Stimulated activated CD4-positive, alpha-beta T cell treated with anti-CD3 and anti-CD28 coated beads, Interleukin-1b, Interleukin-23, amount 100 ng/mL, for 1 hour (primary cell): Measurements from ENCODE around the gene CFAP90.

Experiments
- DNase-seq, 2 donors: peaks; one replicate each; pipeline ENCODE4 v3.0.0-alpha.2; 2020; ENCODE audit warnings: low read depth in 2 of 2

Gene CFAP90

GRCh38 chr5:7823594-7823993 lies 27.3 kb downstream of the CFAP90 start:
- DNase-seq: no peak

- DNase-seq: no peak
These were observed 28.5 kb downstream of the CFAP90 start for GRCh38 chr5:7822449-7822848.

- DNase-seq: no peak
These were observed 34.4 kb downstream of the CFAP90 start for GRCh38 chr5:7816535-7816901.

- peak; percentile 25 to 44 for DNase-seq
These were observed 34.9 kb downstream of the CFAP90 start for GRCh38 chr5:7815892-7816534.

- no peak for DNase-seq
These were observed 36.1 kb downstream of the CFAP90 start for GRCh38 chr5:7814816-7815215.

GRCh38 chr5:7813576-7813975 lies 37.4 kb downstream of the CFAP90 start:
- no peak for DNase-seq

- no peak for DNase-seq
These were observed 37.9 kb downstream of the CFAP90 start for GRCh38 chr5:7813007-7813406.

- no peak for DNase-seq
These were observed 39.2 kb downstream of the CFAP90 start for GRCh38 chr5:7811715-7812114.

- DNase-seq: no peak
These were observed 41.9 kb downstream of the CFAP90 start for GRCh38 chr5:7808998-7809397.

- no peak for DNase-seq
These were observed 45.6 kb downstream of the CFAP90 start for GRCh38 chr5:7805379-7805778.

- no peak for DNase-seq
These were observed 47.0 kb downstream of the CFAP90 start for GRCh38 chr5:7803937-7804336.

GRCh38 chr5:7802855-7803254 lies 48.1 kb downstream of the CFAP90 start:
- DNase-seq: no peak

- DNase-seq: no peak
These were observed 48.9 kb downstream of the CFAP90 start for GRCh38 chr5:7801891-7802614.

GRCh38 chr5:7795306-7795705 lies 55.6 kb downstream of the CFAP90 start:
- no peak for DNase-seq

- no peak for DNase-seq
These were observed 56.1 kb downstream of the CFAP90 start for GRCh38 chr5:7794823-7795222.

GRCh38 chr5:7794311-7794710 lies 56.6 kb downstream of the CFAP90 start:
- DNase-seq: no peak

GRCh38 chr5:7793895-7794294 lies 57.0 kb downstream of the CFAP90 start:
- no peak for DNase-seq

- DNase-seq: no peak
These were observed 61.4 kb downstream of the CFAP90 start for GRCh38 chr5:7789567-7789966.

- DNase-seq: no peak
These were observed 63.2 kb downstream of the CFAP90 start for GRCh38 chr5:7787770-7788169.

- no peak for DNase-seq
These were observed 66.1 kb downstream of the CFAP90 start for GRCh38 chr5:7784683-7785380.

- no peak for DNase-seq
These were observed 69.0 kb downstream of the CFAP90 start for GRCh38 chr5:7781899-7782298.
